GM12892 (cell line): ENCODE data around the gene ZNF747.

Experiments
- POLR2A ChIP-seq: IDR thresholded peaks from 2 replicates; pipeline ENCODE4 v1.6.1; 2011; ENCODE audit warnings: low read depth, low read length, control low read depth
- POLR2AphosphoS5 ChIP-seq: IDR thresholded peaks from 2 replicates; pipeline ENCODE4 v1.6.1; 2011; ENCODE audit warnings: low read depth, low read length, control low read depth
- TAF1 ChIP-seq: IDR thresholded peaks from 2 replicates; pipeline ENCODE4 v1.6.1; 2011; ENCODE audit warnings: low read depth, mild to moderate bottlenecking, control low read depth, low read length, borderline replicate concordance

- TF ChIP-seq POLR2A = peak; percentile 24; the same call in 1 of the 2 replicates
- TF ChIP-seq TAF1 = 0 out of 2 replicates have a peak, but pooled peaks have one; percentile 9
- peak; percentile 25; the same call in 1 of the 2 replicates for TF ChIP-seq POLR2AphosphoS5
These were observed 37.0 kb upstream of the ZNF747 start, which contains the start of gene ZNF688 for GRCh38 chr16:30571445-30572322.
